K562 (cell line): Measurements from ENCODE around the gene TOX2. TPM values are rescaled to one million over a fixed set of nuclear protein-coding genes. Genes with fewer than 3 reads are reported as not detected.

Experiments used
- ATAC-seq: fragments of 200-7000 bp; cut with Tn5 transposase; 3 replicates; pipeline ENCODE4 v1.9.1; 2020; ENCODE audit warnings: moderate library complexity
- BruUV-seq: library from RNA; stranded (reverse); fragments of 400-500 nt; replicated peaks from 2 replicates; lab custom pipeline; 2021; lab: Mats Ljungman, UMichigan
- CTCF ChIA-PET: fragments of 300-600 bp; formaldehyde crosslinking; extraction: SDS; loops from one replicate; lab custom pipeline; 2021; ENCODE audit warnings: low intra/inter-chr PET ratio; lab: Yijun Ruan, JAX
- POLR2A ChIA-PET: fragments of 300-600, 350-650 bp; sonication (Branson Sonifier 250); formaldehyde crosslinking; extraction: SDS; loops from one replicate; lab custom pipeline; 2021; ENCODE audit warnings: antibody characterized with exemption, inconsistent platforms; lab: Yijun Ruan, JAX
- DNase-seq, 4 experiments: peaks; one replicate each; pipeline versions ENCODE4 v3.0.0 to v3.0.0-alpha.2; 2011 to 2018; ENCODE audit warnings: low spot score in 3 of 4, mixed read lengths in 3 of 4; ENCODE audit errors: extremely low read depth in 1 of 4
- FAIRE-seq: peaks from 2 replicates; lab custom pipeline; 2011; peaks lifted over from hg19 to GRCh38; lab: Jason Lieb, UNC
- H2AFZ ChIP-seq: 2 replicates; pipeline ENCODE4 v1.6.0; 2011; ENCODE audit warnings: low read depth, low read length, control low read depth, inconsistent platforms
- H3K27ac ChIP-seq: fragments of 200-600 bp; 3 replicates; pipeline ENCODE4 v1.8.0; 2011; ENCODE audit warnings: low read depth, mild to moderate bottlenecking, control low read depth, inconsistent platforms, low read length, moderate library complexity, mixed read lengths; ENCODE audit errors: extremely low read depth
- H3K27me3 ChIP-seq, 2 experiments: fragments of 300-600 bp in 1 of 2; 2 replicates in 1 of 2; 3 replicates in 1 of 2; pipeline versions ENCODE4 v1.6.0 to v1.8.0; 2011; ENCODE audit warnings: inconsistent platforms in 2 of 2, low read length in 2 of 2, mild to moderate bottlenecking in 1 of 2, mixed read lengths in 1 of 2, moderate library complexity in 1 of 2; ENCODE audit not compliant: control insufficient read depth in 2 of 2, insufficient read depth in 2 of 2
- H3K36me3 ChIP-seq: fragments of 300-600 bp; 3 replicates; pipeline ENCODE4 v1.8.0; 2011; ENCODE audit warnings: mild to moderate bottlenecking, low read length, inconsistent platforms; ENCODE audit not compliant: control insufficient read depth, insufficient read depth
- H3K4me1 ChIP-seq, 2 experiments: fragments of 200-600 bp in 1 of 2; replicated peaks in 1 of 2; 2 replicates in 1 of 2; 3 replicates in 1 of 2; pipeline versions ENCODE4 v1.5.1 to v1.8.0; 2011; ENCODE audit warnings: inconsistent platforms in 2 of 2, low read length in 2 of 2, mild to moderate bottlenecking in 1 of 2, mixed read lengths in 1 of 2, moderate library complexity in 1 of 2; ENCODE audit not compliant: control insufficient read depth in 2 of 2, insufficient read depth in 2 of 2
- H3K4me2 ChIP-seq: 2 replicates; pipeline ENCODE4 v1.6.1; 2011; ENCODE audit warnings: low read length, control low read depth, inconsistent platforms, mixed read lengths; ENCODE audit not compliant: insufficient read depth
- H3K4me3 ChIP-seq: fragments of 200-600 bp; sonication (generic), shearing (Covaris generic); 2 replicates; pipeline ENCODE4 v1.5.1; 2016; ENCODE audit warnings: control low read depth, inconsistent platforms
- H3K79me2 ChIP-seq: fragments of 200-600 bp; 3 replicates; pipeline ENCODE4 v1.8.0; 2011; ENCODE audit warnings: low read length, inconsistent platforms; ENCODE audit not compliant: control insufficient read depth, insufficient read depth
- H3K9ac ChIP-seq, 2 experiments: 2 replicates each; pipeline versions ENCODE4 v1.6.0 to v1.6.1; 2011; ENCODE audit warnings: low read depth in 2 of 2, low read length in 2 of 2, control low read depth in 1 of 2, inconsistent platforms in 1 of 2, mild to moderate bottlenecking in 1 of 2, mixed read lengths in 1 of 2; ENCODE audit not compliant: insufficient read depth in 1 of 2
- H3K9me1 ChIP-seq: one replicate; pipeline ENCODE4 v1.6.0; 2011; ENCODE audit warnings: inconsistent platforms, mild to moderate bottlenecking, low read length, moderate library complexity; ENCODE audit not compliant: control insufficient read depth, insufficient read depth
- H3K9me3 ChIP-seq: replicated peaks from 2 replicates; pipeline ENCODE4 v1.5.1; 2011; ENCODE audit warnings: low read depth, low read length, inconsistent platforms; ENCODE audit not compliant: control insufficient read depth, insufficient read depth
- H4K20me1 ChIP-seq: replicated peaks from 2 replicates; pipeline ENCODE4 v1.6.1; 2011; ENCODE audit warnings: low read length, inconsistent platforms, mixed read lengths; ENCODE audit not compliant: control insufficient read depth, insufficient read depth
- EHMT2 ChIP-seq: fragments of 450-650 bp; IDR thresholded peaks from 2 replicates; pipeline ENCODE4 v1.6.1; 2018; ENCODE audit warnings: antibody characterized with exemption
- FOXA1 ChIP-seq: fragments of 450-650 bp; IDR thresholded peaks from 2 replicates; pipeline ENCODE4 v1.6.1; 2016; ENCODE audit warnings: mild to moderate bottlenecking, borderline replicate concordance
- MTA1 ChIP-seq: fragments of 450-650 bp; IDR thresholded peaks from 2 replicates; pipeline ENCODE4 v1.6.1; 2017; ENCODE audit warnings: borderline replicate concordance
- RB1 ChIP-seq: fragments of 450-650 bp; IDR thresholded peaks from 2 replicates; pipeline ENCODE4 v1.6.1; 2017; ENCODE audit warnings: low read depth, mild to moderate bottlenecking
- ZNF124 ChIP-seq: sonication (generic); formaldehyde crosslinking; IDR thresholded peaks from 2 replicates; pipeline ENCODE4 v1.8.1; 2022; ENCODE audit warnings: missing genetic modification reagents
- WGBS: fragments of 100-300 bp; shearing (Covaris generic); methylation state at CpG from one replicate; pipeline ENCODE4 v1.1.6; 2016; ENCODE audit warnings: low coverage, mixed read lengths; ENCODE audit not compliant: insufficient coverage; ENCODE audit errors: missing lambda C conversion rate; 5-methylcytosine and 5-hydroxymethylcytosine counted together
- in situ Hi-C: fragments of 300-500 bp; cut with MboI; formaldehyde crosslinking; loops from 4 replicates; pipeline ENCODE4 v1.15.0; 2018; ENCODE audit warnings: inconsistent platforms, mixed read lengths
- intact Hi-C: fragments of 100-400 bp; cut with micrococcal nuclease; formaldehyde crosslinking; loops from 2 replicates; pipeline ENCODE4 v1.14.2; 2022
- polyA plus RNA-seq, 8 experiments: library from polyadenylated mRNA; depleted of rRNA in 4 of 8; stranded (reverse) in 5 of 8; unstranded in 3 of 8; fragments of >200 nt; fragmentation: Nextera tagmentation in 2 of 8; fragmentation: Illumina TruSeq in 1 of 8; extraction: Ambion mirVana in 2 of 8; extraction: Trizol in 1 of 8; gene quantifications; 2 replicates each; pipeline versions ENCODE4 v1.2.1 to v1.2.3, GENCODE V29; 2011 to 2014; ENCODE audit warnings: inconsistent platforms in 1 of 8, missing spikeins in 1 of 8
- total RNA-seq, 7 experiments: library from RNA; depleted of rRNA in 6 of 7; stranded (reverse); fragments of >200 nt in 6 of 7; fragmentation: Illumina TruSeq in 2 of 7; extraction: Trizol in 2 of 7; gene quantifications; 2 replicates each; pipeline versions ENCODE4 v1.2.1 to v1.2.3, GENCODE V29; 2011 to 2021; ENCODE audit warnings: low replicate concordance in 1 of 7
- TF ChIP-seq, protein P1 (sequence below): fragments of 250-450 bp; sonication (Bioruptor Pico); IDR thresholded peaks from 2 replicates; pipeline ENCODE4 v1.8.0; 2022; ENCODE audit warnings: inconsistent platforms

The TOX2 gene
- total and polyA plus RNA-seq, 9 of the 15 experiments (the other 6 are each of a cell fraction or from before 2014, with no cell fraction given): not detected

DNA sequence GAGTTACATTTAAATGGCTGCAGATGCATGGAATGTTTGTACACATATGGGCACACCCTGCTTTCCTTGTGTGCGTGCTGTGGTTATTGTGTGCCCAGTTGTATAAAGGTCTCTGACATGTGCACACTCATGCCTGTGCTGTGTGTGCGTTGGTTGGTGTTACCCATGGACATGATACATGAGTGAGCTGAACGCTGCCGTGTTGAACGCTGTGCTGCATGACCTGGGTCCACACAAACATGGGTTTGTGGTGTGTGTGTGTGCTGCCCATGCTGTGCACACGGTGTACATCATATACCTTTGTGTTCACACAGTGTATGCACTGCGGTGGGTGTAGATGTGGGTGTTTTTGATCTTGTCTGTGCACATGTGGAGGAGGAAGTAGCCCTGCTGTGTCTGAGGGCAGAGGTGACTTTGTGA, 54.4 kb downstream of the TOX2 start:
- POLR2A ChIA-PET: interaction anchor here (0.5 kb wide), 1 partner anchor 524 kb away, joined by 3 read pairs; no protein-coding TSS in a partner anchor
- no peak overlapping the region for H2AFZ ChIP-seq
- no peak overlapping the region for H3K4me2 ChIP-seq
- no peaks in the 10 kb centered on the region for H3K36me3 ChIP-seq
- no peaks in the 10 kb centered on the region for H4K20me1 ChIP-seq
- TF ChIP-seq FOXA1 (no peak), ZNF124 (CRISPR knock-in tag) (no peak), MTA1 (no peak), EHMT2 (no peak), RB1 (no peak)
- TF ChIP-seq, protein P1, sequence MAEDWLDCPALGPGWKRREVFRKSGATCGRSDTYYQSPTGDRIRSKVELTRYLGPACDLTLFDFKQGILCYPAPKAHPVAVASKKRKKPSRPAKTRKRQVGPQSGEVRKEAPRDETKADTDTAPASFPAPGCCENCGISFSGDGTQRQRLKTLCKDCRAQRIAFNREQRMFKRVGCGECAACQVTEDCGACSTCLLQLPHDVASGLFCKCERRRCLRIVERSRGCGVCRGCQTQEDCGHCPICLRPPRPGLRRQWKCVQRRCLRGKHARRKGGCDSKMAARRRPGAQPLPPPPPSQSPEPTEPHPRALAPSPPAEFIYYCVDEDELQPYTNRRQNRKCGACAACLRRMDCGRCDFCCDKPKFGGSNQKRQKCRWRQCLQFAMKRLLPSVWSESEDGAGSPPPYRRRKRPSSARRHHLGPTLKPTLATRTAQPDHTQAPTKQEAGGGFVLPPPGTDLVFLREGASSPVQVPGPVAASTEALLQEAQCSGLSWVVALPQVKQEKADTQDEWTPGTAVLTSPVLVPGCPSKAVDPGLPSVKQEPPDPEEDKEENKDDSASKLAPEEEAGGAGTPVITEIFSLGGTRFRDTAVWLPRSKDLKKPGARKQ (CRISPR knock-in tag): no peak
- TF ChIP-seq, all 486 proteins: peak for 0
- H3K4me3 ChIP-seq: no peak overlapping the region
- intact Hi-C loops (no loop called here), in situ Hi-C loops (no loop called here)
- H3K9ac ChIP-seq: no peak overlapping the region
- no peak overlapping the region for H3K27ac ChIP-seq
- FAIRE-seq (no peak), ATAC-seq (no peak), DNase-seq (no peak)
- H3K79me2 ChIP-seq: no peaks in the 10 kb centered on the region
- no peaks in the 10 kb centered on the region for H3K9me1 ChIP-seq
- CTCF ChIA-PET: no interaction called here
- no peaks in the 10 kb centered on the region for H3K9me3 ChIP-seq
- WGBS: 2% methylated on average over 7 of the region's 7 CpGs
- no peaks in the 10 kb centered on the region for H3K4me1 ChIP-seq
- peaks cover 0 to 21% of the 10 kb centered on the region in 2 experiments; a peak in 3 of 5 replicates for H3K27me3 ChIP-seq
- no TSS peak for BruUV-seq
